OCI-LY1 (cell line): ENCODE measurements around the gene RBM38.

Experiments used
- H2AFZ ChIP-seq: fragments of 200-600 bp; sonication (generic), shearing (Covaris generic); 2 replicates; pipeline ENCODE4 v1.6.0; 2014; ENCODE audit warnings: antibody characterized with exemption, mild to moderate bottlenecking, low read length
- H3F3A ChIP-seq: fragments of 200-600 bp; sonication (generic), shearing (Covaris generic); 2 replicates; pipeline ENCODE4 v1.6.0; 2014; ENCODE audit warnings: mild to moderate bottlenecking, antibody characterized with exemption, low read length, moderate library complexity; ENCODE audit not compliant: insufficient read depth
- H3K27ac ChIP-seq: fragments of 200-600 bp; sonication (generic); 2 replicates; pipeline ENCODE4 v1.5.1; 2014; ENCODE audit warnings: low read length, mixed run types, mild to moderate bottlenecking, low read depth; ENCODE audit not compliant: poor library complexity, severe bottlenecking
- H3K27me3 ChIP-seq: fragments of 200-600 bp; sonication (generic); 2 replicates; pipeline ENCODE4 v1.6.0; 2014; ENCODE audit warnings: antibody characterized with exemption, mild to moderate bottlenecking, low read length, moderate library complexity; ENCODE audit not compliant: insufficient read depth
- H3K36me3 ChIP-seq: fragments of 200-600 bp; sonication (generic); 2 replicates; pipeline ENCODE4 v1.6.1; 2014; ENCODE audit warnings: mild to moderate bottlenecking, antibody characterized with exemption, low read length, moderate library complexity, mixed read lengths; ENCODE audit not compliant: insufficient read depth
- H3K4me1 ChIP-seq: fragments of 200-600 bp; sonication (generic); 2 replicates; pipeline ENCODE4 v1.5.1; 2014; ENCODE audit warnings: mild to moderate bottlenecking, low read length, moderate library complexity; ENCODE audit not compliant: insufficient read depth, severe bottlenecking
- H3K4me2 ChIP-seq: fragments of 200-600 bp; sonication (generic), shearing (Covaris generic); 2 replicates; pipeline ENCODE4 v1.6.1; 2014; ENCODE audit warnings: low read length
- H3K4me3 ChIP-seq: fragments of 200-600 bp; sonication (generic); 2 replicates; pipeline ENCODE4 v1.5.1; 2014; ENCODE audit warnings: low read length, low read depth, mild to moderate bottlenecking, mixed read lengths; ENCODE audit not compliant: poor library complexity, severe bottlenecking
- H3K79me2 ChIP-seq: fragments of 200-600 bp; shearing (Covaris generic); 2 replicates; pipeline ENCODE4 v1.6.1; 2016; ENCODE audit warnings: mixed run types, low read length, mixed read lengths; ENCODE audit not compliant: insufficient read depth
- H3K9ac ChIP-seq: fragments of 200-600 bp; sonication (generic), shearing (Covaris generic); 2 replicates; pipeline ENCODE4 v1.6.1; 2014; ENCODE audit warnings: mild to moderate bottlenecking, low read length, mixed read lengths
- H3K9me2 ChIP-seq: fragments of 200-600 bp; sonication (generic), shearing (Covaris generic); 2 replicates; pipeline ENCODE4 v1.6.1; 2014; ENCODE audit warnings: low read depth, mild to moderate bottlenecking, low read length, mixed read lengths
- H3K9me3 ChIP-seq: fragments of 200-600 bp; shearing (Covaris generic); 2 replicates; pipeline ENCODE4 v1.6.1; 2014; ENCODE audit warnings: low read length, mixed read lengths
- H4K20me1 ChIP-seq: fragments of 200-600 bp; sonication (generic), shearing (Covaris generic); 2 replicates; pipeline ENCODE4 v1.6.0; 2016; ENCODE audit warnings: mild to moderate bottlenecking, low read length; ENCODE audit not compliant: insufficient read depth
- EZH2 ChIP-seq: fragments of 200-600 bp; sonication (generic), shearing (Covaris generic); IDR thresholded peaks from 2 replicates; pipeline ENCODE4 v1.8.0; 2017; ENCODE audit warnings: borderline replicate concordance, mixed run types, mild to moderate bottlenecking, antibody characterized with exemption, low read length, moderate library complexity, mixed read lengths
- TF ChIP-seq, protein P1 (sequence below): fragments of 200-600 bp; sonication (generic), shearing (Covaris generic); IDR thresholded peaks from 2 replicates; pipeline ENCODE4 v1.5.1; 2017; ENCODE audit warnings: mild to moderate bottlenecking, antibody characterized with exemption, low read length, moderate library complexity, mixed read lengths

Gene RBM38

DNA sequence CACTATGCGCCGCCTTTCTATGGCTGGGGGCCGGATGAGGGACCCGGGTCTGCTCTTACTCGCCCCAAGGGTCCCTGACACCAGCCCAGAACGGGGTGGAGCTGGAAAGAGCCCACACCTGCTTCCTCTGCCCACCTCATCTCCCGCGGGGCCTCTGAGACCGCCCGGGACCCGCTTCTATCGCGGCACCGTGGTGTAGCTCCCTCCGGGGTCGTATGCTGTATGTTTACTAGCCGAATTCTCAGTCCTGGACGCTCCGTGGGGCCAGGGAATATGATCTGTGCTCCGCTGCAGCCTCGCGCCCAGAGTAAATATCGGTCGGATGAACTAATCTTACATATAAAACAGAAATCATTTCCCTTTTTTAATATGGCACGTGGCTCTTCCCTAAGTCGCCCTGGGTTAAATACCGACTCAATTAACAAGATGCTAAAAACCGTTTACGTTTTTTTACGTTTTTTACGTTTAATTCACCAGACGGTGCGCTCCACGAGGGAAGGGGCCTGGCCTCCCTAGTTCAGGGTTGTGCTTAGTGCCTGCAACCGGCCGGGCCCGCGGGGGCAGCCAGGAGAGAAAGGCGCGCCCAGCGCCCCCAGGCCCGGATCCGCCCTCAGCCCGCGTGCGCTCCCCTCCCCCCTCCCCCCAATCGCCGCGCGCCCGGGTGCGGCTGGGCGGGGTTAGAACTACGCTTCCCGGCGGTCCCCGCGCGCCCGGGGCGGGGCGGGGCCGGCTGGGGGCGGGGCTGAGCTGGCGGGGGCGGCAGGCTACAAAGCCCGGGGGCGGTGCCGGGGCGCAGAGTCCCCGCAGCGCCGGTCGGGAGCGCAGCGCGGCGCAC is at the start of gene RBM38:
Gene RBM38 (plus strand): TSS at position 793 of the 835 bp plus-strand sequence. CDS start 186 bp downstream, outside the sequence.
- peak within 1 kb of the TSS; percentile 95 for H3K4me2 ChIP-seq
- peaks cover 70% of the 10 kb centered on the region for H3K4me1 ChIP-seq
- TF ChIP-seq EZH2, result no peak
- TF ChIP-seq, protein P1, sequence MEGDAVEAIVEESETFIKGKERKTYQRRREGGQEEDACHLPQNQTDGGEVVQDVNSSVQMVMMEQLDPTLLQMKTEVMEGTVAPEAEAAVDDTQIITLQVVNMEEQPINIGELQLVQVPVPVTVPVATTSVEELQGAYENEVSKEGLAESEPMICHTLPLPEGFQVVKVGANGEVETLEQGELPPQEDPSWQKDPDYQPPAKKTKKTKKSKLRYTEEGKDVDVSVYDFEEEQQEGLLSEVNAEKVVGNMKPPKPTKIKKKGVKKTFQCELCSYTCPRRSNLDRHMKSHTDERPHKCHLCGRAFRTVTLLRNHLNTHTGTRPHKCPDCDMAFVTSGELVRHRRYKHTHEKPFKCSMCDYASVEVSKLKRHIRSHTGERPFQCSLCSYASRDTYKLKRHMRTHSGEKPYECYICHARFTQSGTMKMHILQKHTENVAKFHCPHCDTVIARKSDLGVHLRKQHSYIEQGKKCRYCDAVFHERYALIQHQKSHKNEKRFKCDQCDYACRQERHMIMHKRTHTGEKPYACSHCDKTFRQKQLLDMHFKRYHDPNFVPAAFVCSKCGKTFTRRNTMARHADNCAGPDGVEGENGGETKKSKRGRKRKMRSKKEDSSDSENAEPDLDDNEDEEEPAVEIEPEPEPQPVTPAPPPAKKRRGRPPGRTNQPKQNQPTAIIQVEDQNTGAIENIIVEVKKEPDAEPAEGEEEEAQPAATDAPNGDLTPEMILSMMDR, result 0 out of 2 replicates have a peak, but pooled peaks have one; percentile 7
- no peaks in the 10 kb centered on the region for H3K9me3 ChIP-seq
- no peaks in the 10 kb centered on the region for H4K20me1 ChIP-seq
- H3K27ac ChIP-seq, result peak within 1 kb of the TSS; percentile 99
- H2AFZ ChIP-seq, result no peak within 1 kb of the TSS
- H3K4me3 ChIP-seq, result peak within 1 kb of the TSS; percentile 74
- peaks cover 28% of the 10 kb centered on the region for H3K79me2 ChIP-seq
- H3K27me3 ChIP-seq, result no peaks in the 10 kb centered on the region
- no peaks in the 10 kb centered on the region for H3K9me2 ChIP-seq
- peak within 1 kb of the TSS; percentile 84 for H3K9ac ChIP-seq
- H3K36me3 ChIP-seq, result peaks cover 39% of the 10 kb centered on the region
- peaks cover 5% of the 10 kb centered on the region; the same call in 1 of the 2 replicates for H3F3A ChIP-seq

DNA sequence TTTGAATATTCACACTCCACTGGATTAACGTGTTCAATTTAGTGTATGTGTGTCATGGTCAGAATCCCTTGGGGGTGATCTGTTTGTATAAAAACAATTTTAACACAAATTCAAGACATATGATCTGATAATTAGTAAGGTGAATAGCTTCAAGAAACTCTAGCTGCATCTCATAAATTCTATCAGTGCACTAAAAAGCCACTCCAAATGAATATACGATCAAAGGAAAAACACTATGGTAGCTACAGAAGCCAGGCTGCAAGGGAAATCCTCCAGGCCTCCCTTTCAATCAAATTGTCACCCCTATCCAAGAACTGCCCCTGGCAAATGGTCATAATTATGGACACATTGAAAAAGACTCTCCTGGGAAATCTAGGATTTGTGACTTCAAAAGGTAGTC is 49.5 kb upstream of the RBM38 start:
- Histone ChIP-seq H3F3A (no peaks in the 10 kb centered on the region; the same call in 1 of the 2 replicates), H3K9me2 (no peaks in the 10 kb centered on the region), H2AFZ (no peak overlapping the region), H3K36me3 (no peaks in the 10 kb centered on the region), H3K9me3 (no peaks in the 10 kb centered on the region), H3K9ac (no peak overlapping the region), H3K4me3 (no peak overlapping the region), H3K79me2 (no peaks in the 10 kb centered on the region), H3K4me1 (no peaks in the 10 kb centered on the region), H3K4me2 (no peak overlapping the region), H3K27ac (no peak overlapping the region), H3K27me3 (no peaks in the 10 kb centered on the region), H4K20me1 (no peaks in the 10 kb centered on the region)
- TF ChIP-seq, protein P1, result no peak
- no peak for TF ChIP-seq EZH2

DNA sequence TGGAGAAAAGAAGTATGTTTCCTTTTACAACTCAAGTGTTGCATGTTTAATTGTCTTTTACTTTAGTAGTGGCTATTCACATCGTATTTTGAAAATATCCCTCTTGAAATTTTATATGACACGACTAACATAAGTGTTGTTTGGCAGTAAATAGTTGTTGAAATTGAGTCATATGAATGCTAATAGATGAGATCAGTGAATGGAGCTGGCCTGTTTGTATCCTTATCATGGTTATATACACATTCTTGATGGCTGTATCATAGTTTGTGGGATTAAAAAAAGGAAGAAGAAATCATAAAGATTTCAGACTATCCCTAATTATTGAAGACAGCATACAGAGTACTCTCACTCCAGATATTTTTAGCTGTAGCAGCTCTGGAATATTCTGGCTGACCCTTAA is 48.4 kb upstream of the RBM38 start:
- no peaks in the 10 kb centered on the region for H3K27me3 ChIP-seq
- H3K36me3 ChIP-seq, result no peaks in the 10 kb centered on the region
- no peaks in the 10 kb centered on the region for H3K9me3 ChIP-seq
- H3K79me2 ChIP-seq, result no peaks in the 10 kb centered on the region
- no peaks in the 10 kb centered on the region for H3K9me2 ChIP-seq
- H2AFZ ChIP-seq, result no peak overlapping the region
- no peaks in the 10 kb centered on the region for H3K4me1 ChIP-seq
- TF ChIP-seq EZH2, result no peak
- TF ChIP-seq, protein P1, result no peak
- H3K4me2 ChIP-seq, result no peak overlapping the region
- no peaks in the 10 kb centered on the region for H3F3A ChIP-seq
- H3K27ac ChIP-seq, result no peak overlapping the region
- no peak overlapping the region for H3K4me3 ChIP-seq
- no peak overlapping the region for H3K9ac ChIP-seq
- H4K20me1 ChIP-seq, result no peaks in the 10 kb centered on the region
